Fibroblast of skin of left biceps (primary cell): ENCODE measurements around the gene DQX1.

Experiments used
- DNase-seq, 2 experiments: peaks; one replicate each; pipeline ENCODE4 v3.0.0-alpha.2; 2013; ENCODE audit warnings: low read depth in 2 of 2

DQX1 gene

GRCh38 chr2:74554820-74555531, 28.9 kb upstream of the DQX1 start:
- no peak for DNase-seq

GRCh38 chr2:74553892-74554819, 28.1 kb upstream of the DQX1 start, which contains the start of the genes DOK1 and LOXL3:
TSS of gene DOK1 (plus strand) at chr2:74554720. CDS start at chr2:74554755, 35 bp downstream.
TSS of gene LOXL3 (minus strand) at chr2:74553942. CDS start at chr2:74552634, 1,308 bp downstream.
- DNase-seq: peak; percentile 79 to 82

- no peak for DNase-seq
Measured at GRCh38 chr2:74552914-74553811, 27.1 kb upstream of the DQX1 start.

GRCh38 chr2:74551942-74552913, 26.2 kb upstream of the DQX1 start:
- no peak for DNase-seq

- DNase-seq: no peak
Measured at GRCh38 chr2:74551530-74551929, 25.5 kb upstream of the DQX1 start.

- no peak for DNase-seq
Measured at GRCh38 chr2:74550231-74550630, 24.2 kb upstream of the DQX1 start.

GRCh38 chr2:74548900-74549826, 23.1 kb upstream of the DQX1 start:
- no peak for DNase-seq

GRCh38 chr2:74548285-74548899, 22.4 kb upstream of the DQX1 start:
- no peak for DNase-seq

GRCh38 chr2:74546004-74546403, 20.0 kb upstream of the DQX1 start:
- no peak for DNase-seq

- no peak for DNase-seq
Measured at GRCh38 chr2:74544634-74545033, 18.6 kb upstream of the DQX1 start.

GRCh38 chr2:74542978-74543377, 16.9 kb upstream of the DQX1 start:
- DNase-seq: no peak

GRCh38 chr2:74540291-74540690, 14.3 kb upstream of the DQX1 start:
- DNase-seq: no peak

GRCh38 chr2:74538881-74539339, 12.9 kb upstream of the DQX1 start:
- DNase-seq: no peak

GRCh38 chr2:74537140-74537539, 11.1 kb upstream of the DQX1 start:
- DNase-seq: no peak

- DNase-seq: no peak
Measured at GRCh38 chr2:74536166-74536950, 10.3 kb upstream of the DQX1 start.

GRCh38 chr2:74535440-74535965, 9.5 kb upstream of the DQX1 start:
- no peak for DNase-seq

GRCh38 chr2:74534411-74534810, 8.4 kb upstream of the DQX1 start:
- no peak for DNase-seq

GRCh38 chr2:74533464-74533863, 7.4 kb upstream of the DQX1 start:
- no peak for DNase-seq
